Transverse colon (tissue), 3 donors: Measurements from ENCODE around the gene CIAO3.

ENCODE experiments used
- CTCF ChIP-seq, 5 experiments: fragments of 200-600 bp in 3 of 5; fragments of 450-650 bp in 2 of 5; sonication (generic) in 3 of 5; IDR thresholded peaks; 1 replicate in 2 of 5; 2 replicates in 3 of 5; pipeline ENCODE4 v1.5.1; 2016 to 2017; ENCODE audit warnings: antibody characterized with exemption in 5 of 5, inconsistent platforms in 3 of 5, mild to moderate bottlenecking in 2 of 5, moderate library complexity in 1 of 5
- POLR2A ChIP-seq: fragments of 450-650 bp; IDR thresholded peaks from one replicate; pipeline ENCODE4 v1.6.1; 2016; ENCODE audit warnings: antibody characterized with exemption, mild to moderate bottlenecking, moderate library complexity

GRCh38 chr16:725463-726187 lies 15.2 kb downstream of the CIAO3 start:
- no peak for TF ChIP-seq CTCF (IDR thresholded peaks at IDR 0.05)
- TF ChIP-seq POLR2A = no peak
